ENCODE results near the gene AKR1C2.
"Not testable (repeated sequence)": the region's sequence is repeated elsewhere in the genome, so short reads cannot be mapped to it uniquely, and the experiment has no call there.

AKR1C2 gene

DNA sequence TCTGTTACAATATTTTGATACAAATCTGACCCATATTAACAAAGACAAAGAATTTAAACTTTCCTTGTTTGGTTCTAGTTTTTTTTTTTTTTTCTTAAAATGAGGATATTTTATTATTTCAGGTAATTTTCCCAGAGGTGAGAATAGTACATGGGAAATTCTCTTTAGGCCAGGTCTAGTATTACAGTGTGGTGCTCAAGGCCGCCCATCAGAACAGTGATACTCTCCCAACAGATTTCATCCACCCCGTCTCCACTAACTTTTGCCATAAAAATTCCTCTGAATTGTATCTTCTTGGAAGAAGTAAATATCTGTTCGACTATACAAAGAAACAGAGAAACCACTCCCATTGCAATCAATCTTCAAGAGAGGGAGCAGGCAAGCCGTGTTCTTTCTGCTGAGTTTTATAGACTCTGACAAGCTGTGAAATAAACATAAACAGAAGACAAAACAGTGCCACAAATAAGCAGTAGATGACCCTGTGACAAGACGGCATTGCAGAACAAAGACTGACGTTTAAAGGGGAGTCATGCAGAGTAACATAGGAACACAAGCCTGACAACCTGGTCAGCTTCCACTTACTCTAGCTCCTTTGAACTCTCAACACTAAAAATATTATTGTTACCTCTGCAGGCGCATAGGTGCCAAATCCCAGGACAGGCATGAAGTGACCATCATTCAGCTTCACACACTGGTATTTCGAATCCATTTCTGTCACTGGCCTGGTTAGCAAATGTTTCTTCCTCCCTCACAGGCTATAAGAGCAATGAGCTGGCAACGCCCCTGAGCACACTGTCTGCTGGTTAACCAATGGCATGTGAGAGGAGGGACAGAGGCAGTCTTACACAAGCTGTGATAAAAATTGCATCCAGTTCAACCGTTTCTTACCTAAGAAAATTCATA is at the start of gene AKR1C2:
Gene AKR1C2 (minus strand): TSS at position 731 of the 903 bp plus-strand sequence. CDS start 22 bp downstream, at position 709.
- DNase-seq (ENCODE audit: low read depth, low spot score), result not testable (repeated sequence)

DNA sequence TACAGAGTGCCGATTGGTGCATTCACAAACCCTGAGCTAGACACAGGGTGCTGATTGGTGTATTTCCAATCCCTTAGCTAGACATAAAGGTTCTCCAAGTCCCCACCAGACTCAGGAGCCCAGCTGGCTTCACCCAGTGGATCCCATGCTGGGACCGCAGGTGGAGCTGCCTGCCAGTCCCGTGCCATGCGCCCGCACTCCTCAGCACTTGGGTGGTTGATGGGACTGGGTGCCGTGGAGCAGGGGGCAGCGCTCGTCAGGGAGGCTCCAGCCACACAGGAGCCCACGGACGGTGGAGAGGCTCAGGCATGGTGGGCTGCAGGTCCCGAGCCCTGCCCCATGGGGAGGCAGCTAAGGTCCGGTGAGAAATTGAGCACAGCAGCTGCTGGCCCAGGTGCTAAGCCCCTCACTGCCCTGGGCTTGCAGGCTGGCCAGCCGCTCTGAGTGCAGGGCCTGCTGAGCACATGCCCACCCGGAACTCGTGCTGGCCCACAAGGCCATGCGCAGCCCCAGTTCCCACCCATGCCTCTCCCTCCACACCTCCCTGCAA is 49.4 kb upstream of the AKR1C2 start:
- not testable (repeated sequence) for DNase-seq (ENCODE audit: low read depth, low spot score)

DNA sequence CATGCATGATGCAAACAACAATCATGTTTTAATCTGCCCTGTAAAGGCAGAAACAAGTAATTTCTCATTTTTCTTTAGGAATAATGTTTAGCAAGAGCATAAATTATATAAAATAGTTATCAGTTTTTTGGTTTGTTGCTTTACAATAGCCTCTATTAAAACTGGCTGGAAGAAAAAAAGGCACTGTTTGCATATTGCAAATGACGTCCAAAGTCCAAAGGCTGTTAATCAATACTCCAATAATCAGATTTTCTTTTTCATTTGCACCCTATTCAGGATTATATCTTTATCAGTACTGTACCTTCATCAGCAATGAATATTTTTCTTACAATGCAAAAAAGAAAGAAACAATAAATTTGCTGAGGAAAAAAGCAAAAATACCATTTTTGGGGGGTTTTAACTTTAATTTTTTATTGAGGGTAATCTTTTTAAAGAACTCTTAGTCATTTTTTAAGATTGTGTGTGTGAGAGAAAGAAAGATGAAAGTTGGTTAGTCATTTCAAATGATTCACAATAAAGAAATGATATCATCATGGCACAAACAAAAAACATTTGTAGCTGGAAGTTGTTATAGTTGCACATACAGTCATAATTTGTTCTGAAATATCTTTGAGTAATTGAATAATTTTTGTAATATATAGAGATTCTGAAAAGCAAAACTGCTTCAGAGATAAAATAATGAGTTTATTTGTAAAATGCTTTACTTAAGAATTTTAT is 44.4 kb upstream of the AKR1C2 start:
- no peak for DNase-seq (ENCODE audit: low read depth, low spot score)

DNA sequence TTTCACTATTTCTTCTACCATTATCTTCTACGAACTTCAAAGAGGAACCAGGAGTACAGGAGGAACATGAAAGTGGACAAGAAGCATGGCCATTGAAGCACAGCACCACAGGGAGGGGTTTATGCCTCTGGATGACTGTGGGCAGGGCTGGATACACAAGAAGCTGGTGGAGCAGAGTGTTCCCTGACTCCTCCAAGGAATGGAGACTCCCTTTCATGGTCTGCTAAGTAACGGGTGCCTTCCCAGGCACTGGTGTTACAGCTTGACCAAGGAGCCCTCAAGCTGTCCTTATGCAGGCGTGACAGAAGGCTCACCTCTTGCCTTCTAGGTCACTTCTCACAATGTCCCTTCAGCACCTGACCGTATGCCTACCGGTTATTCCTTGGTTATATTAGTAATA is 43.4 kb upstream of the AKR1C2 start:
- DNase-seq (ENCODE audit: low read depth, low spot score), result not testable (repeated sequence)

DNA sequence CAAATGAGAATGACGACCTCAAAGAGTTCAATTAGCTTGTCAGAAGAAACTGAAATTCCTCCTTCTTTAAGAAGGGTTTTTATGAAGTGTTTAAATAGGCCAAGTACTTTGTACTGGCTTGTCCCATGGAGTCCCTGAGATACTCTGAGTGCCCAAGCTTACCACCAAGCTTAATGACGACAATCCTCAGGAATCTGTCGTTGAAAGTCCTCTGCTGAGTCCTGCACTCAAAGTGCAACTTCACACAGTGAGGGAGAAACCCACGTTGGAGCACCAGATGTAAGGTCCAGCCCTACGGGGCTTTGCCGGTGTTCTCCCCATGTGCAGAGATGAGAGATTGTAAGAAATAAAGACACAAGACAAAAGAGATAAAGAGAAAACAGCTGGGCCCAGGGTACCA is 42.8 kb upstream of the AKR1C2 start:
- DNase-seq (ENCODE audit: low read depth, low spot score), result no peak

DNA sequence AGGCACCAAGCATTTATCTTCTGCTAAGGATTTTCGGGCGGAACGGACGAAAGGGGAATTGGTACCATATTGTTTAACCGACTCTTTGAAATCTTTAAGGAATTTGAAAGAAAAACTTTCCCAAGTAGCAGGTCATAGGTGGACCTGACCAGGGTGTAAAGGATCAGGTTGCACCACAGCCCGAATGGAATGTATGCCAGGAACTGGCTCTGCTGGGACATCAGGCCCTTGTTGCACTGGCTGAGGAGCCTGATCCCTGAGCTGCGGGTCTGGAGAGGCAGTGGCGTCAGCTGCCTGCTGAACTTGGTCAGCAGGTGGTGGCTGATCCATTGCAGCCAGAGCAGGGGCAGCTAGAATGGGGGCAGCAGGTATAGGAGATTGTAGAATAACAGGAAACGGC is 41.4 kb upstream of the AKR1C2 start:
- DNase-seq (ENCODE audit: low read depth, low spot score), result no peak

DNA sequence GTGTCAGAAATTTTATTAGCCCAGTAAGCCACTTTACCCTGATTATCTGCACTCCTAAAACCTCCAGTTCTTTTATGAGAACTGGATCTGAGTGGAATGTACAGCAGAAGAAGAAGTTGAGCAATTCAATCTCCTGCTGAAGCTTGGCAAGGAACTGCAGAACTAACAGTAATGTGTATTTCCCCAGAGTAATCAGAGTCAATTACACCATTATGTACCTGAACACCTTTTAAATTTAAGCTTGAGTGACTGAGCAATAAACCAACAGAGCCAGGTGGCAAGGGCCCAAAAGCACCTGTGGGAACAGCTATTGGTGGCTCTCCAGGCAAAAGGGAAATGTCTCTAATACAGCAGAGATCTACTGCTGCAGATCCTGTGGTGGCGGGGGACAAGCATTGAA is 40.1 kb upstream of the AKR1C2 start:
- no peak for DNase-seq (ENCODE audit: low read depth, low spot score)

DNA sequence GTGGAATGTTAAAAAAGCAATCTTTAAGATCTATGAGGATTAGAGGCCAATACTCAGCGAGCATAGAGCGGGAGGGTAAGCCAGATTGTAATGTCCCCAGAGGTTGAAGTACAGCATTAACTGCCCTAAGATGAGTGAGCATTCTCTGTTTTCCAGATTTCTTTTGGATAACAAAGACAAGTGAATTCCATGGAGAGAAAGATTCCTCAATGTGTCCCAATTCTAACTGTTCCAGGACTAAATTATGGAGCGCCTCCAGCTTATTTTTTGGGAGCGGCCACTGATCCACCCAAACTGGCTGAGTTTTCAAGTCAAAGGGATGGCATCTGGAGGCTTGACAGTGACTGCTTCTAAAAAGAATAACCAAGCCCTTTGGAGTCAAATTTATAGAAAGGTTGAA is 39.3 kb upstream of the AKR1C2 start:
- no peak for DNase-seq (ENCODE audit: low read depth, low spot score)

DNA sequence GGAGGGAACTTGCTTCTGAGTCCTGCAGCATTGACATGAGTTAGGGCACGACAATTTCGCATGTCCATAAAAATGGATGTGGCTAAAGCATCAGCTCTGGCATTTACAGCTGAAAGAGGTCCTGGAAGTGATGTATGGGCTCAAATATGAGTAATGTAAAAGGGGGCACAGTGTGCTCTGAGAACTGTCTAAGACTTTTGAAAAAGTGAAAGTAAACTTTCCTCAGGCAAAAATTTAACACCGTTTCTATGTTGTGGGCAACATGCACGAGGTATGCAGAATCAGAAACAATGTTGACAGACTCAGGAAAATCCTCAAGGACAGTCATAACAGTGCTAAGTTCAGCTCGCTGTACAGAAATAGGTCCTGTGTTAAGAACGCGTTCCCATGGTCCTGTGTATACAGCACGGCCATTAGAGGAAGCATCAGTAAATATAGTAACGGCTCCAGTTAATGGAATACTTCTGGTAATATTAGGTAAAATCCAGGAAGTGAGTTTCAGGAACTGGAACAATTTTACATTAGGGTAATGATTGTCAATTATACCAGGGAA is 37.9 kb upstream of the AKR1C2 start:
- no peak for DNase-seq (ENCODE audit: low read depth, low spot score)

DNA sequence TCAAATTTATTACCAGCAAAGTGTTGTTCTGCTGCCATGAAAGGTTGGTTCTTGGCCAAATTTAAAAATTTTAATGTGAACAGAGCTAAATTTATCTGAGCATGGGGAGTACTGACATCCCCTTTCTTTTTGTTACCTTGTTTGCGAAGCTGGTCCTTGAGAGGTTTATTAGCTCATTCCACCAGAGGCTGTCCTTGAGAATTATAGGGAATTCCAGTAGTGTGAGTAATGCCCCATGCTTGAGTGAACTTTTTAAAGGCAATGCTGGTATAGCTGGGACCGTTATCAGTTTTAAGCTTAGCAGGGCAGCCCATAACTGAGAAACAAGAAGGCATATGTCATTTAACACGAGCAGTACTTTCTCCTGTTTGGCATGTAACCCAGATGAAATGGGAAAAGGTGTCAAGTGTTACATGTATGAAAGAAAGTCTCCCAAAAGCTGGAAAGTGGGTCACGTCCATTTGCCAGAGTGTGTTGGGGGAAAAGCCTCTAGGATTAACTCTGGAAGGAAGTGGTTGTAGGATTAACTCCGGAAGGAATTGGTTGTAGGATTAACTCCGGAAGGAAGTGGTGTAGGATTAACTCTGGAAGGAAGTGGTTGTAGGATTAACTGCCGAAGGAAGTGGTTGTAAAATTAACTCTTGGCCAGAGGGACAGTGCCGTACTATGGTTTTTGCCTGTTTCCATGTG is 37.3 kb upstream of the AKR1C2 start:
- DNase-seq (ENCODE audit: low read depth, low spot score), result no peak

DNA sequence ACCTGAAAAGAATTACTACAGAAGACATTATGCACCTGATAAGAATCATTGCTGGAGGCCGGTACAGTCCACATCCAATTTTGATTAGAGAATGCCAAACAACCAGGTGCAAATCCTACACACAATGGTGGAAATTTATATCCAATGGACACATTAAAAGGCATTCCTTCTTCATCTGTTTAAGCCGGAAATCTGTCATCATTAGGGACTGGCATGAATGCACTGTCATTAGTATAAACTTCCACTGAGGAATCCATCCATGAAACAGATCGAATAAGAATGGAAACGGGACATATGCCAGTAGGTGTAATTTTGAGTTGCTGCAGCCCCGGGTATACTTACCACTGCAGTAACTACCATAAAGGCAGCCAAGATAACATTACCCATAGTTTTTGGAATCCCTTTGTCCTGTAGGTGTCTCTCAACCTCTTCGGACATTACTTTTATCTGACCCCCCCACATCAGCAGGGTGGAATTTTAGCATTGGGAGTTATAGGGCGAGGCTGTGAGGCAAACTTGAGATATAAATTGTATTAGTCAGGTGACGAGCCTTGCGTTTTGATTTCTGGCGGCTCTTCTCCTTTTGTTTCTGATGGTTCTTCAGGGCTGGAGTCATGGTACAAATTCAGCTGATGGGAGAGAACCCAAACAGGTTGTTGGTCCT is 36.5 kb upstream of the AKR1C2 start:
- DNase-seq (ENCODE audit: low read depth, low spot score), result no peak

DNA sequence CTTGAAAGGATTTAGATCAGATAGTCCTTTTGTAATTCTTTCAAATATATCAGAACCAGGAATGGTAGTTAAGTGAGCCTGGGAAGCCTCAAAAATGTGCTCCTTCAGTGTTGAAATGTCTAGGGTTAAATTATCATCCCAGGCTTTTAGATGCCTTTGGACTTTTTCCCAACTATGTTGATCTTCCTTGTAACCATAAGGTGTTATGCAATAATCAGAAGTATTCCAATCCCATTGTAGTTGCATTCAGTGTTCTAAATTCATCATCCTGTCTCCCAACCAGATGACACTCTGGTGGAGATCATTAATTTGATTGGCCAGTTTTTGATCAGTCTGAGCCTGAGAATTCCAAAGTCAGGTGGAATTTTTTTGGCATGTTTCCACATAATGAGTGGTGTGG is 35.1 kb upstream of the AKR1C2 start:
- no peak for DNase-seq (ENCODE audit: low read depth, low spot score)

DNA sequence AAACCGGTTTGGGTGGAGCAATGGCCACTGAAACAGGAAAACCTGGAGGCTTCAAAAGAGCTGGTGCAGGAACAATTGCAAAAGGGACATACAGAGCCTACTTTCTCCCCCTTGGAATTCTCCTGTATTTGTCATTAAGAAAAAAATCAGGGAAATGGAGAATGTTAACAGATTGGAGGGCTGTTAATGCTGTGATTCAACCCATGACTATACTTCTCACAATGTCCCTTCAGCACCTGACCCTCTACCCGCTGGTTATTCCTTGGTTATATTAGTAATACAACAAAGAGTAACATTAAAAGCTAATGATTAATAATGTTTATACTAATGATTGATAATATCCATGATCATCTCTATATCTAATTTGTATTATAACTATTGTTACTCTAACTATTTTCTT is 34.4 kb upstream of the AKR1C2 start:
- DNase-seq (ENCODE audit: low read depth, low spot score), result no peak

DNA sequence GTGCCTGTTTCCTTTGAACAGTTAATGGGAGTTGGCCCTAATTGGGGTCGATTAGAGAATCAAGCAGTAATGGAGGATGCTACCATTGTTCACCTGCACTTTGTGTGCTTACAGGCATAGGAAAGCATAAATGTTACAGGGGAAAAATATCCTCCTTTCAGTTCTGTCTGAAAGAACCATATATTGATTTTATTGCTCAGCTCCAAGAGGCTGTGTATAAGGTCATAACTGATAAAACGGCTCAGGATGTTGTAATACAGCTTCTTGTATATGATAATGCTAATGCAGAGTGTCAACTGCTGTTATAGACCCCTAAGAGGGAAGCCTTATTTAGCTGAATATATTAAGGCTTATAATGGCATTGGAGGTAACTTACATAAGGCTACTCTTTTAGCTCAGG is 32.9 kb upstream of the AKR1C2 start:
- no peak for DNase-seq (ENCODE audit: low read depth, low spot score)

DNA sequence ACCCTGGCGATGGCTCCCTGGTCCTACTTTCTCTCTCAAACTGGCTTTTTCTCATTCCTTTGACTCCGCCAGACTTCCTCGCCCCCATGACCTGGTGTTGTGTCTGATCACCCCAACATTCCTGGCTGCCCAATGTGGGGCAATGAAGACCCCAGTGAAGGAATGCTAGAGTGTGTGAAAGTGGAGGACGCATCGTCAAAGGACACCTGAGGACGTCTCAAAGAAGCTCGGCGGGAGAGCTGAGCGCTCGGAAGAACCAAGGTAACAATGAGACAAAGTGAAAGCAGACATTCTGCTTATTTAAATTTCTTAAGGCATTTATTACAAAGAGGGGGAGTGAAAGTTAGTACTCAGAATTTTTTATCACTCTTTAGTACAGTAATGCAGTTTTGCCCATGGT is 31.7 kb upstream of the AKR1C2 start:
- no peak for DNase-seq (ENCODE audit: low read depth, low spot score)

DNA sequence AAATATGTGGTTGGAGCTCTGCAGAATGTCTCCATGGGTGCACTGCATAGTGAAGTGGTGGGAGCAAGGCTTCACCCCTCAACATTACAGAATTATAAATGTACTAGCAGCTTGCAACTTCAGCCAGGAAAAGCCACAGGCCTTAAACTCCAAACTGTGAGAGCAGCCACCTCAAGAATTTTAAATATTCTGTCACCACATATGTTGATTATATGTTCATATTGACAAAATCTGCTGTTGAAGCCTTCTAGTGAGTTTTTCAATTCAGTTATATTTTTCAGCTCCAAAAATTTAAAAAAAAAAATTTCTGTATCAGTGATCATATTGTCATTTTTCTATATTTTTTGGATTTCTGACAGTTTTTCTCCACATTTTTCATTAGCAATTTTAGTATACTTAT is 30.9 kb upstream of the AKR1C2 start:
- DNase-seq (ENCODE audit: low read depth, low spot score), result no peak

DNA sequence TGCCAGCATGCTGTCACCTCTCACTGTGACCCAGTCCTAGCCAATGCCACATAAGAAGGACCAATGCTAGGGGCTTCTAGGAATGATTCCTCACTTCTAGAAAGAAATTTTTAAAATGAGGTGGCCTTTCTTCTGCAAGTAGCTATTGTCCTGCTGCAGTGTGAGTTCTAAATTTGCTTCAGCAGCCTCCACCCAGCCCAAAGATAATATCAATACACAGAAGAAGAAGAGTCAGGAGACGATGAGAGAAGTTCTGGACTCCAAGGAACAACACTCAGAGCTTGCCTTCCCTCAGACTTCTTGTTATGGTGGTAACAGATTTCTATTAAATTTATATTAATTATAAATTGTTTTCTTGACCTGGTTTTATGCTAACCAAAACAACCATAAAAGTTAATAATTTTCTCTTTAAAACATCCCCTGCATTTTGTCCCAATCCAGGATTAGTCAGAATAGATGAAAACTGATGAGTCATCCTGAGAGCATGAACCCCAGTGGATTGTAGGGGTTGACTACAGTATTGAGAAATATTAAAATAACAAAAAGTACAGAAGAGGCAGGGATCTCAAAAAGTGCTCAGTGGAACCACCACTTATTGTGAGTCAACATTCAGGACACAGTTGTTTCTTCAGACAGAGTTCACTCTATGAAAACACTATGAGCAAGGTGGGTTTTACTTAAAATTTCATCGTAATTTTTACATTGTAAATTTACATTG is 29.6 kb upstream of the AKR1C2 start:
- DNase-seq (ENCODE audit: low read depth, low spot score), result no peak

DNA sequence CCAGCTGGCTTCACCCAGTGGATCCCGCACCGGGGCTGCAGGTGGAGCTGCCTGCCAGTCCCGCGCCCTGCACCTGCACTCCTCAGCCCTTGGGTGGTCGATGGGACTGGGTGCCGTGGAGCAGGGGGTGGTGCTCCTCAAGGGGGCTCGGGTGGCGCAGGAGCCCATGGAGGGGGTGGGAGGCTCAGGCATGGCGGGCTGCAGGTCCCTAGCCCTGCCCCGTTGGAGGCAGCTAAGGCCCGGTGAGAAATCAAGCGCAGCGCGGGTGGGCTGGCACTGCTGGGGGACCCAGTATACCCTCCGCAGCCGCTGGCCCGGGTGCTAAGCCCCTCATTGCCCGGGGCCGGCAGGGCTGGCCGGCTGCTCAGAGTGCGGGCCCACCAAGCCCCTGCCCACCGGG is 28.8 kb upstream of the AKR1C2 start:
- DNase-seq (ENCODE audit: low read depth, low spot score), result not testable (repeated sequence)

DNA sequence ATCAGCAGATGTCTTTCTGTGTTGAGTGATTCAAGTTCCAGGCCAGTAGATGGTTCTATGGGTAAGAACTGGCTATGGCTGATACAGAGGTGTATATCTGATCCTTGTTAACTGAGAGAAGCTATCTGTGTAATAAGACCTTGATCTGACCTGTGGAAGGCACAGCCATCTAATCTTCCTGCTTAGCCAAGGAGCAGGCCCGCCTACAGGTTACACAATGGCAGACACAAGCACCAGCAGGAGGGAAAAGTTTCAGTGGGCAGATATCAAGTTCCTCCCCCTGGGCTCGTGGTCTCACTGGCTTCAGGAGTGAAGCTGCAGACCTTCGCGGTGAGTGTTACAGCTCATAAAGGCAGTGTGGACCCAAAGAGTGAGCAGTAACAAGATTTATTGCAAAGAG is 27.9 kb upstream of the AKR1C2 start:
- not testable (repeated sequence) for DNase-seq (ENCODE audit: low read depth, low spot score)

DNA sequence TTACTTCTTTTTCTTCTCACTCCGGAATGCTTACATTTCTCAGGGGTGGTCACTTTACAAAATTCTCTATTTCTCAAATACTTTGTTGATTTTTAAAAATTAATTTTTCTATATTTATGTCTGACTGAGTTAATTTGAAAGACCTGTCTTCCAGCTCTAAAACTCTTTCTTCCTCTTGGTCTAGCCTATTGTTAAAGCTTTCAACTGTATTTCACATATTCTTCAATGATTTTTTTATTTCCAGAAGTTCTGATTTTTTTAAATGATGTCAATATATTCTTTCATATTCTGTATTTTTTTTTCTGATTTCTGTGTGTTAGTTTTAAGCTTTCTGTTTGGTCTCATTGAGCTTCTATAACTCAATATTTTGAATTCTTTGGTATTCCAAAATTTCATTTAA is 27.3 kb upstream of the AKR1C2 start:
- no peak for DNase-seq (ENCODE audit: low read depth, low spot score)

Data from iPS DF 19.7 (cell line).